NCI-H2227 (cell line): Measurements from ENCODE around the gene ATXN1.

Experiments
- DNase-seq: peaks from one replicate; lab custom pipeline; 2025; ENCODE audit not compliant: unreplicated experiment; lab: John Stamatoyannopoulos, UW

ATXN1 gene

GRCh38 chr6:16512544-16513290, 248.5 kb downstream of the ATXN1 start:
- DNase-seq = no peak

- no peak for DNase-seq
Measured at GRCh38 chr6:16511723-16512489, 249.4 kb downstream of the ATXN1 start.

DNA sequence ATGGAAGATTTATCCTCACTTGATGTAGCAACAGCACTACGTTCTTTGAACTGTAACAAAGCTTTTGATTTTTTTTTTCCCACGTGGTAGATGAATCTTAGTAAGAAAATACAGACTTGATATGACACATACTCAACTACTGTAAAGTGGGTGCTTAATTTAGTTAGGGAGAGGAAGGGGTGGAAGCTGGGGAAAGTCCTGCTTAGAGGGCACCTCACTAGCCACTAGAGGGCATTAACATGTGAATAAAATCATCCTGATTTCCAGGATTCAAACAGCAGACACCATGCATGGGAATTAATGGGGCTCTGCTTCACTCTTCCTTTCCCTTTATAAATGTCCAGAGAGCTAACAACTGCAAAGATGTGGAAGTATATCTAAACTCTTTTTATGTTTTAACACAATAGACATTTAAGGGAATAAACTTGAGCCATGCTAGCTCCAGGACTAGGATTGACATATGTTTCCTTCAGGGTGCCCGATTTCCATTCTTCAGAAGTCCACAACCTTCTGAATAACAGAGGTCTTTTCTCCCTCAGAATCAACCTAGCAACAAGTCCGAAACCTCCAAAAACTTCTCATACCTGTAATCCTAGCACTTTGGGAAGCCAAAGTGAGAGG, 250.1 kb downstream of the ATXN1 start:
- no peak for DNase-seq

GRCh38 chr6:16510245-16510644, 251.0 kb downstream of the ATXN1 start:
- no peak for DNase-seq

GRCh38 chr6:16508959-16509358, 252.3 kb downstream of the ATXN1 start:
- DNase-seq = no peak

GRCh38 chr6:16505711-16506357, 255.4 kb downstream of the ATXN1 start:
- DNase-seq = no peak

DNA sequence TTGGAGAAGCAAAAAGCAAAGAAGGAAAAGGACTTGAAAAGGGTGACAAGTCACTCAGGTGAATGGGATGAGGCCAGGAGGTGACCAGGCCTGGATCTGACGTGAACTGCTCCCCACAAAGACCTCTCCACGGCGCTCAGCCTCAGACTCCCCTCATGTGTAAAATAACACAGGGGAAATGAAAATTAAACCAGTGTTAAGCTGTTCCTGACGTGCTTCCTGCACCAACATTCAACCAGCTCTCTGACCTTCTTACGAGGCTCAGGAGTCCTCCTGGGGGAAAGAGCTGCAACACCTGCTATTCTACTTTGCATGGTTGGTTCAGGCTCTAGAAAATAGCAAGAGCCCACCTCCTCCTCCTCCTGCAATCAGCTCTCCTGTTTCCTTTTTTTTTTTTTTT, 256.7 kb downstream of the ATXN1 start:
- no peak for DNase-seq

DNA sequence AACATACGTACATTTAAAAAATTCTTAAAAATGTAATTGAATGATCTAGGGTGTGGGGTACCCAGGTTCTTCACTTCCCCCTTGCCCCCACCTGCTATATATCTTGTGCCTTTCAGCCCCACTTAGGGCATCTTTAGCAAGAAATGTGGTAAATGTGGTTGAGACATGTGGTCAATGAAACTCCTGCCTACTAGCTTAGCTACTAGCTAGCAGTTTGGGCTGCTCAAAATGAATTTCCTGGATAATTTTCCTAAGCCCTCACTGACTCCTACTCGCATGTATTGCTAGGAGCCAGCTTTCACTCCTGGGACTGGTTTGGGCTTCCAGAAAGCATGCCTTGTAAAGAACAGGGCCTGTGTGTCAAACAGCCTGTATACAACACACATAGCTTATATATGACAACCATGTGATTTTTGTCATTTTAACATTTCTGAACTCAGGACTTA, 257.3 kb downstream of the ATXN1 start:
- no peak for DNase-seq

- no peak for DNase-seq
Measured at GRCh38 chr6:16503241-16503775, 258.0 kb downstream of the ATXN1 start.

GRCh38 chr6:16498957-16499356, 262.3 kb downstream of the ATXN1 start:
- DNase-seq = no peak

GRCh38 chr6:16498237-16498636, 263.0 kb downstream of the ATXN1 start:
- no peak for DNase-seq

DNA sequence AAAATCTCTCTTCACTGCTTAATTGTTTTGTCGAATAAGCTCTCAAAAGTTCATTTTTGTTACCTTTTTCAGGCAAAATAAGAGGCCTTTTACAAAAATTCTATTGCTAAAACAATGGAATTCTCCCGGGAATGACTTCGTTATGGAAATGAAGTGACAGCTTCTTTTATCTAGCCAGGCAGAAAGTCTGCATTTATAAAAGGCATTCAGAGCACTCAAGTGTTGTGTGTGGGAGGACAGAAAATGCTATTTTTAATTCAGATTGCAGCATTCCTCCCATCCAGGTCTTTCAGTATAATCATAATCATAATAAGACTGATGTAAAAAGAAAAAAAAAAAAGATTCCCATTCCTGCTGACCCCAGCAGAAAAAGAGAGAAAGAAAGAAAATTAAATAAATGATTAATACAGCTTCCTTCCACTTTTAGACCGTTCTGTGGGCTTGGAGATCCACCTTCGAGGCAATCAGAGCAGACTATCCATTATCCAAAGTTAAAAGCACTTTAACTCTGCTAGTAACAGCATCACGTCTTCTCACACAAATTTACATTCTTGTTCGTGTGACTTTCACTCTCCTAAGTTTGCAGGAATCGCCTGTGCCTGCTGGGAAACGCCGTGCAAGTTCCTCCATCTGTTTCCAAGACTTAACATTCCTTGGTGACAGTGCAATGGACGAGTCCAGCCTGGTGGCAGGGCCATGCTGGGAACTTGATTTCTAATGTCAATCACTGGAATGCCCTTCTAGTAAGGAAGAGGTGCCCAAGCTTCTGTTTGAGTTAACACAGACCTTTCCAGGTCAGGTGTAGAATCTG, 264.1 kb downstream of the ATXN1 start:
- no peak for DNase-seq

- DNase-seq = no peak
Measured at GRCh38 chr6:16496210-16496609, 265.1 kb downstream of the ATXN1 start.

DNA sequence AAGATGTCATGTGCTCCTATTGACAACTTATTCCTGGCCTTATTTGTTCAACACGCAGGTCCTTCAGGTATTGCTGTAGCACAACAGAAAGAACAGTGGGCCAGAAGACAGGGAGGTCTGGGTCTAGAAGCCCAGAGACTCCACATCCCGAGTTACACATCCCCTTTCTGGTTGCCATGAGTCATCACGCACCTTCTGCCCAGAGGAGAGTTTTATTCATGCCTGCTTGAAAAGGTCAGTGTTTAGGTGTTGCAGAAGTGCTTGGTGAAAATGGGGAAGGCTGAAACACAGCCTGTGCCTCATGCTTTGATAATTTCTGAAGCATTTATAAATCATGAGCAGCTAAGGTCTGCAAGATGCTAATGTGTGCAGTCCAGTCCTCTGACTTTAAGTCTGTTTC, 266.5 kb downstream of the ATXN1 start:
- no peak for DNase-seq

- no peak for DNase-seq
Measured at GRCh38 chr6:16493802-16494201, 267.5 kb downstream of the ATXN1 start.

DNA sequence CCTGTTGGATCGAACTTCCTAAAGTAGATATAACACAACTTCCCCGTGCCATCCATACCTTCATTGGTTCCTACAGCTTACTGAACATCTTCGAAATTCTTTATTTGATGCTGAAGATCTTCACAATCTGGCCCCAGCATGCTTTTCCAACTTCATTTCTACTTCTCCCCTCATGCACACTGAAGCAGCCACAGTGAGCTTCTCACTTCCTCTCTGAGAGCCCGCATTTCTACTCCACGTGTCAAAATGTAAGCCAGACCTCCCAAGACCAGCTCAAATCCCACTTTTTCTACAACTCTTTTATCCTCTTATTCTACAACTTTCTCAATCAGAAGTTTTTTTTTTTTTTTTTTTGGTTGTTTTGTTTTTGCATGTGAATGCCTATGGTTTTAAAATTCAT, 268.1 kb downstream of the ATXN1 start:
- no peak for DNase-seq

GRCh38 chr6:16491666-16492313, 269.5 kb downstream of the ATXN1 start:
- no peak for DNase-seq

- no peak for DNase-seq
Measured at GRCh38 chr6:16490616-16491015, 270.6 kb downstream of the ATXN1 start.

- no peak for DNase-seq
Measured at GRCh38 chr6:16488813-16489212, 272.4 kb downstream of the ATXN1 start.
